Chondrocyte (in vitro differentiated cells): Measurements from ENCODE around the gene OLFML2B. TPM values are rescaled to one million over a fixed set of nuclear protein-coding genes. Genes with fewer than 3 reads are reported as not detected.

ENCODE experiments used
- DNase-seq: peaks from one replicate; pipeline ENCODE4 v3.0.0; 2021; ENCODE audit warnings: mixed read lengths, low spot score
- H3K27ac Mint-ChIP-seq: one replicate; pipeline ENCODE4 v1.8.0; 2021; ENCODE audit warnings: mild to moderate bottlenecking, moderate library complexity, mixed read lengths; ENCODE audit not compliant: unreplicated experiment
- H3K27me3 Mint-ChIP-seq: 2 replicates; pipeline ENCODE4 v1.8.0; 2021; ENCODE audit warnings: low read depth, mixed read lengths
- H3K36me3 Mint-ChIP-seq: 2 replicates; pipeline ENCODE4 v1.8.0; 2021; ENCODE audit warnings: low read depth, mixed read lengths
- H3K4me1 Mint-ChIP-seq: 2 replicates; pipeline ENCODE4 v1.8.0; 2021; ENCODE audit warnings: low read depth, mild to moderate bottlenecking, mixed read lengths
- H3K4me3 Mint-ChIP-seq: one replicate; pipeline ENCODE4 v1.8.0; 2021; ENCODE audit warnings: mild to moderate bottlenecking, moderate library complexity, mixed read lengths; ENCODE audit not compliant: unreplicated experiment
- H3K9me3 Mint-ChIP-seq: 2 replicates; pipeline ENCODE4 v1.8.0; 2021; ENCODE audit warnings: low read depth, mixed read lengths
- CTCF ChIP-seq: fragments of 200-600 bp; sonication (generic); IDR thresholded peaks from 2 replicates; pipeline ENCODE4 v1.5.0; 2021; ENCODE audit warnings: antibody characterized with exemption, mild to moderate bottlenecking, moderate library complexity
- total RNA-seq: library from RNA; stranded (reverse); gene quantifications from 3 replicates; pipeline ENCODE4 v1.2.1, GENCODE V29; 2021

Gene OLFML2B
- total RNA-seq, 1 donor from 2014 or later = 120 TPM

GRCh38 chr1:162010175-162010506 lies 13.5 kb downstream of the OLFML2B start:
- Mint-ChIP-seq H3K4me3 (no peak overlapping the region), H3K36me3 (peaks cover 50% of the 10 kb centered on the region), H3K4me1 (peaks cover 14% of the 10 kb centered on the region), H3K9me3 (peaks cover 4% of the 10 kb centered on the region), H3K27ac (no peak overlapping the region), H3K27me3 (no peaks in the 10 kb centered on the region)
- no peak for DNase-seq
- no peak for TF ChIP-seq CTCF

- Mint-ChIP-seq H3K27ac (no peak overlapping the region), H3K27me3 (no peaks in the 10 kb centered on the region), H3K4me1 (peaks cover 19% of the 10 kb centered on the region), H3K4me3 (no peak overlapping the region), H3K9me3 (peaks cover 4% of the 10 kb centered on the region), H3K36me3 (peaks cover 51% of the 10 kb centered on the region)
- no peak for TF ChIP-seq CTCF
- DNase-seq = no peak
Measured at GRCh38 chr1:162009501-162010174, 14.0 kb downstream of the OLFML2B start.

GRCh38 chr1:162008799-162009198 lies 14.9 kb downstream of the OLFML2B start:
- TF ChIP-seq CTCF = no peak
- Mint-ChIP-seq H3K4me3 (no peak overlapping the region), H3K27ac (no peak overlapping the region), H3K4me1 (peaks cover 23% of the 10 kb centered on the region), H3K36me3 (peaks cover 46% of the 10 kb centered on the region), H3K9me3 (no peaks in the 10 kb centered on the region), H3K27me3 (no peaks in the 10 kb centered on the region)
- DNase-seq = no peak

GRCh38 chr1:162007466-162007865 lies 16.2 kb downstream of the OLFML2B start:
- Mint-ChIP-seq H3K36me3 (peaks cover 40% of the 10 kb centered on the region), H3K9me3 (no peaks in the 10 kb centered on the region), H3K27me3 (no peaks in the 10 kb centered on the region), H3K27ac (no peak overlapping the region), H3K4me3 (no peak overlapping the region), H3K4me1 (peaks cover 36% of the 10 kb centered on the region)
- TF ChIP-seq CTCF = no peak
- no peak for DNase-seq

GRCh38 chr1:162006081-162006480 lies 17.6 kb downstream of the OLFML2B start:
- no peaks in the 10 kb centered on the region for H3K27me3 Mint-ChIP-seq

More at GRCh38 chr1:162006081-162006480, 17.6 kb downstream of the OLFML2B start:
- peaks cover 35% of the 10 kb centered on the region for H3K36me3 Mint-ChIP-seq
- DNase-seq = no peak
- no peak overlapping the region for H3K27ac Mint-ChIP-seq
- H3K4me1 Mint-ChIP-seq = peaks cover 36% of the 10 kb centered on the region
- no peaks in the 10 kb centered on the region for H3K9me3 Mint-ChIP-seq
- H3K4me3 Mint-ChIP-seq = no peak overlapping the region
- TF ChIP-seq CTCF = no peak
